GM21515 (cell line): Measurements from ENCODE around the gene ATP9A.
"Not testable (repeated sequence)": the region's sequence is repeated elsewhere in the genome, so short reads cannot be mapped to it uniquely, and the experiment has no call there.

Experiments
- ATAC-seq: cut with Tn5 transposase; IDR thresholded peaks from one replicate; pipeline ENCODE4 v1.9.1; 2021; ENCODE audit not compliant: unreplicated experiment

ATP9A gene

GRCh38 chr20:51660672-51661608, 107.2 kb downstream of the ATP9A start:
- no peak for ATAC-seq

GRCh38 chr20:51659491-51660050, 108.6 kb downstream of the ATP9A start:
- no peak for ATAC-seq

DNA sequence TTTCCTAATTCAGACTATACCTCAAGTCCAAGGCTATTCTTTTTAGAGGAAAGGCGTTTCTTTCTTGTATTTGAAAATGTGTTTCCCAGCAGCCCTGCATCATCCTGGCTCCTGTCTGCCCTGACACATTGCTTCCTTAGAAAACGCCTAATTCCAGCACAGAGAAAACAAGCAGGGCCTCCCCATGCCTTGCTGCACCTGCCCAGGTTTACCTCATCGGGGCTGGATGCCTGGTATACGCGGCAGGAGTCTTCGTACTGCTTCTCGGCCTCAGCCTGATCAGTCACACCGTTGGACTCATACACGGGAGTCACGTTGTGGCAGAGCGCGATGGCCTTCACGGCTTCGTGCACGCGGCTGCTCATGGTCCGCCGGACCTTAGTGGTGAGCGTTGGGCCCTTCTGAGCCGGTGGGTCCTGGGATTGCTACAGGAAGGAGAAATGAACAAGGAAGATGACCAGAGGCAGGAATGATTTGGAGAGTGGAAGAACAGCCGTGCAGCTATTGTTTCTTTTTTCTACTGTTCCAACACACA, 111.4 kb downstream of the ATP9A start:
- ATAC-seq, result no peak

DNA sequence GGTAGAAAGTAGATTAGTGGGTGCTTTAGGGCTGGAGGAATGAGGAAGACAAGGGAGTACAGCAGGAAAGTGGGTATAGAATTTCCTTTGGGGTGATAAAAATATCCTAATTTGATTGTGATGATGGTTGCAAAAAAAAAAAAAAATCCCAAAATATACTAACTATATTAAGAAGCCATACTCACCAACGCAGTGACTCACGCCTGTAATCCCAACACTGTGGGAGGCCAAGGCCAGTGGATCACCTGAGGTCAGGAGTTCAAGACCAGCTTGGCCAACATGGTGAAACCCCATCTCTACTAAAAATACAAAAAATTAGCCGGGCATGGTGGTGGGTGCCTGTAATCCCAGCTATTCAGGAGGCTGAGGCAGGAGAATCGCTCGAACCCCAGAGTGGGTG, 112.1 kb downstream of the ATP9A start:
- not testable (repeated sequence) for ATAC-seq

- no peak for ATAC-seq
Observed at GRCh38 chr20:51654495-51654894, 113.7 kb downstream of the ATP9A start.

DNA sequence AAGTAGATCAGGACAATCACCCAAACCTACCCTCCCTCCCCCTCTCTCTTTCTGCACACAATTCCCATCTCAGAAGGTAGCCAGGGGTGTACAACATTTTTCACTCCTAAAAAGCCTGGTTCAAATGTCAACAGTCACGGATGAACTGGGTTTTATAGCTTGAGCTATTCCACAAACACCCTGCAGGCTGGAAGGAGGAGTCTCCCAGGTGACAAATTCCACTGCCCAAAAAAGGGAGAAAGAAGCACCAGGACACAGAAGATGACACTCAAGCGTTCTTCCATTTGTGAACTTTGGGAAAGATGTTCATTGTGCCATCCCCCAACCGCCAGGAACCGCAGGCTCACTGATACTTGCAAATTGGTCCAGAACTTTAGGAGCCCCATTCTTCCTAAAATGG, 114.1 kb downstream of the ATP9A start:
- ATAC-seq, result no peak

DNA sequence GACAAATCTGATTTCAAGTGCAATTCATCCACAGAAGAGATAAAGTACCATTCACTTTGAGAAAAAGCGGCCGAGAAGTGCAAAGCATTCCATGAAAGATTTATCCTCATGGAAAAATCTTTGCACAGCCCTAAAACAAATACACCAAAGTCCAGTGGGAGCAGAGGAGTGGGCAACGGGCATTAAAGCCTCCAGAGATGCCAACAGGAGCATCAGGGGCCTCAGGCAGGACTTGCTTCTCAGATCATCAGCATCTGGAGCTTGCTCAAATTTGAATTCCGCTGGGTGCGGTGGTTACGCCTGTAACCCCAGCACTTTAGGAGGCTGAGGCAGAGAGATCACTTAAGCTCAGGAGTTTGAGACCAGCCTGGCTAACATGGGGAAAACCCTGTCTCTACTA, 115.0 kb downstream of the ATP9A start:
- no peak for ATAC-seq

DNA sequence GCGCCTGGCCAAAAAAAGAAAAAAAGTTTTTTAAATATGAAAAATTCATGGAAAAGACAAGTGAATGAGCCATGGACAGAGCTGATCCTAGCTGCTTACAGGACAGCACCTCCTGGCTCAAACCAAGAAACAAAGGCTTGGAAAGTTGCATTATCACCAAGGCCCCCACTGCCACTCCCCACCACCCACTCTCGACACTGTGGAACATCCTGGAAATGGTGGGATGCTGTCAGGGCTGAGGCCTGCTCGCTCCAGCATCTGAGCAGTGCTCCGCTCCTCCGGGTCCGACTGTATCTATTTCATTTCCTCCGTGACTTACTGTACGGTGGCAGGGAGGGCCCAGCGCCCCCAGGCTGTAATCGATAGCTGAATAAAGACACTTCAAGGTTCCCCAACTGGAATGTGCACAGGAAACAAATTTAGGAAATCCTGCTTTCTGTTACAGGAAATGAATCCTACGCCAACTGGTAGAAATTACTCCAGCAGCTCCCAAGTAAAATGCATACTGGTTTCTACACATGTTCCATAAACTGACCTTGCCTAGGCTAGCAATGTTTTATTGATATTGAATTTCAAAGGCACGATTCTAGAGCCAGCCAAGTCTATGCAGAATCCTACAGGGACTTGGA, 116.2 kb downstream of the ATP9A start:
- no peak for ATAC-seq

DNA sequence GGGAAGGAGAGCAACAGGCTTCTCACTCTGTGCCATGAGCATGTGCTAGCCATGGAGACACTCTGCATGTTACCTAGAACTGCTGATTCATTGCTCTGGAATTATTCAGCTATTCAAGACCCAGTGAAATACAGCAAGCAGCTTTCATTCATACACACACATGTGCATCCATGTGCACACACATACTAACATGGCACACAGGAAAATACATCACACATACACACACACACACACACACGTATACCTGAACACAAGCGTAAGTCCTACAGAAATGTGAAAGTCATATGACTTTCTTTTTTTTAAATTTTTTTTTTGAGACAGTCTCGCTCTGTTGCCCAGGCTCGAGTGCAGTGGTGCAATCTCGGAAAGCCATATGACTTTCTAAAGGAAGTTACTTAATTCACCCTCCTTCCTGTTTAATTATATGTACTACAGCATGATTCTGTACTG, 117.5 kb downstream of the ATP9A start:
- ATAC-seq, result no peak

GRCh38 chr20:51648571-51648947, 119.6 kb downstream of the ATP9A start:
- no peak for ATAC-seq

DNA sequence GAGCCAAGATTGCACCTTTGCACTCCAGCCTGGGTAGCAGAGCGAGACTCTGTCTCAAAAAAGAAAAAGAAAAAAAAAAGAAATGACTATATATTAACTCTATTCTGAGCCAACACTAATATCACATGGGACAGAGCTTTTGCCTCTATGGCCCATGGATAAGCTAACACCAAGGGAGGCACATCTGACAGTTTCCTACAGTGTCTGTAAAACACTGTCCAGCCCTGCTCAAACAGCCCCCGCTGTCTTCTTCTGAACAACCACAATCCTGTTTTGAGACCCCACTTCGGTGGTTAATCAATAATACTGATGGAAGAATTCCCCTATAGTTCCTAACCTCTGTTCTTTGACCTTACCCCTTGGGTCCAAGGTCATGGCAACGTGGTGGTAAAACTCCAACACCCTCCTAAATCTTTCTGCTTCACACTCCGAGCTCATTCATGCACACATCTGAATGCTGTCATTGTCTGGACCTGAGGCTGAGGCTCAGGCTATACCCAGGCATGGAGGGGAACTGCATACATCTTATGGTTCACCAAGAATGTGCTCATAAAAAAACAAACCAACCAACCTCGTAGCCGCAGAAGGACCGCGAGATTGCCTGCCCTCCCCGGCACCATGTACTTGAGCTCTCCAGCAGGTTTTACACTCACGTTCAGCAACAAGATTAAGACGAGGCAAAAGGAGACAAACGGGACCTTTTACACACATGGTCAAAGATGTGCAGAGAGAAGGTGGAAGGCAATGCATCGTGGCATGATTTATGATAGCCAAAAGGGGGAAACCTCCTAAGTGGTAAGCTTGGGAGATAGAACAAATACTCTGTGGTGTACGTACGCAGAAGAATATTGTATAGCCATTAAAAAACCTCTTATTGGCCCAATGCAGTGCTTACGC, 120.3 kb downstream of the ATP9A start:
- ATAC-seq, result no peak

GRCh38 chr20:51643810-51644209, 124.4 kb downstream of the ATP9A start:
- not testable (repeated sequence) for ATAC-seq

DNA sequence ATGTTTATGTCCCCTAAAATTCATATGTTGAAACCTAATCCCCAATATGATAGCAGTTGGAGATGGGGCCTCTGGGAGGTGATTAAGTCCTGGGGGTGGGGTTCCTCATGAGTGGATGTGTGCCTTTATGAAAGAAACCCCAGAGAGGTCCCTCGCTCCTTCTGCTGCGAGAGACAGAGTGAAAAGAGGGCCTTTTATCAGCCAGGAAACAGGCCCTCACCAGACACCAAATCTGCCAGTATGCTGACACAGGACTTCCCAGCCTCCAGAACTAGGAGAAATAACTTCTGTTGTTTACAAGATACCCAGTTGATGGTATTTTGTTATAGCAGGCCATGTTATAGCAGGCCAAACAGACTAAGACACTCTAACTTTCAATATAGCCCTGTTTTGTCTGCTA, 124.8 kb downstream of the ATP9A start:
- ATAC-seq, result no peak

DNA sequence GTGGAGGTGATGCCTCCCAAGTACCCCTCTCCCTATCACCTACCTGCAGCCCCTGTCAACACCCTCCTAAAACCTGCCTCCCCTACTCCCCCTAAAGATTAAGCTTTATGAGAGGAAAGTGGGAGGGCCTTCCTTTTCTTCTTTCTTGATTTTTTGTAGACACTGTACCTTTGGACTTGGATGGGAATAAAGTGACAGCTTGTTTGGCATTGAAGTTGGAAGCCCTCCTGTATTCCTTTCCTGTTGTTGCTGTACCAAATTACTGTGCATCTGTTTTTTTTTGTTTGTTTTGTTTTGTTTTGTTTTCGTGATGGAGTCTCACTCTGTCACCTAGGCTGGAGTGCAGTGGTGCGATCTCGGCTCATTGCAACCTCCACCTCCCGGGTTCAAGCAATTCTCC, 126.3 kb downstream of the ATP9A start:
- no peak for ATAC-seq

DNA sequence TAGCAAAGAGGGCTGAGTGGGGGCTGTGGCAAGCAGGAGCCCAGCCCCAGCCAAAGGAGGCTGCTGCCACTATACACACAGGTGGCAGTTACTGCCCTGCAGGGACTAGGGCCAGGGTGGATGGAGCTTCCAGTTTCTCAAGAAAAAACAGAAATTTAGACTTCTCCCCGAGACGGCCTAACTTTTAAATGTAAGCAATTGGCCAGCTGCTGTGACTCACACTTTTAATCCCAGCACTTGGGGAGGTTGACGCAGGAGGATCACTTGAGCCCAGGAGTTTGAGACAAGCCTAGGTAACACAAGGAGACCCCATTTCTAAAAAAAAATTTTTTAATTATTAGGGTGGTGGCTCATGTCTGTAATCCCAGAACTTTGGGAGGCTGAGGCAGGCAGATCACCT, 127.4 kb downstream of the ATP9A start:
- no peak for ATAC-seq

DNA sequence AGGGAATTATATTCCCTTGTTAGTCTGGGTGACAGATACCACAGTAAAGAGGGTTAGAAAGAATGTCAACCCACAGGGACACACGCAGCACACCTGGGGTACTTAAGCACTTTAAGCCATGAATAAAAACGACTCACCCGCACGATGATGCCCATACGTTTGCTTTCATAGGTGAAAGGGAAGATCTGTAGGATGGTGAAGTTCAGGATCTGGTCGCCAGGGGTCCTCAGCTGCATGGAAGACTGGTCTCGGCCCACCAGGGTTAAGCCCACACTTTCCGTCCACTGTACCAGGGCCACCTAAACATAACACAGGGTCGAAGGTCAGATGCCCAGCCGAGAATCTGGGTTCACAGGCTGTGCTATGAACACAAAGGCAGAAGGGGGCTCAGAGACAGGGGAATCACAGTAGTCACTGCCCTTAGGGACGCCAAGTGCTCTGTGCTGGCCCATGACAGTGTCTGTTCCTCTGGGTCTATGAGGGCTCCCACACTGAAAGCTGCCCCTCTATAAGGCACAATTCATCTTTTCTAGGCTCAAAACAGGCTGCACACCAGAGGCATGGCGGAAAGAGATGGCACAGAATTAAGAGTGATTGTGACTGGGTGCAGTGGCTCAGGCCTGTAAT, 128.9 kb downstream of the ATP9A start:
- ATAC-seq, result no peak

GRCh38 chr20:51637241-51637640, 130.9 kb downstream of the ATP9A start:
- no peak for ATAC-seq

DNA sequence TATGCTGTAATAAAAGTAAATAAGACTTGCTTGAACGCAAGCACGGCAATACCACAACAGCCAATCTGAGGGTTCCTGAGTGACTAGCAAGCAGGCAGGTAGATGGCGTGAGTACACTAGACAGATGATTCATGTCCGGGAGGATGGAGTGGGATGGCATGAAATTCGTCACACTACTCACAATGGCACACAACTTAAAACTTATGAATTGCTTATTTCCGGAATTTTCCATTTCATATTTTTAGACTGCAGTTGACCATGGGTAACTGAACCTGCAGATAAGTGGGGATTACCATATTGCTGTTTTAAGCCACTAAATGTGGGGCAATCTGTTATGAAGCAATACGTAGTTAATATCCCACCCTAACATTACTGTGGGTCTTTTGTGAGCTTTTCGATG, 132.1 kb downstream of the ATP9A start:
- no peak for ATAC-seq

DNA sequence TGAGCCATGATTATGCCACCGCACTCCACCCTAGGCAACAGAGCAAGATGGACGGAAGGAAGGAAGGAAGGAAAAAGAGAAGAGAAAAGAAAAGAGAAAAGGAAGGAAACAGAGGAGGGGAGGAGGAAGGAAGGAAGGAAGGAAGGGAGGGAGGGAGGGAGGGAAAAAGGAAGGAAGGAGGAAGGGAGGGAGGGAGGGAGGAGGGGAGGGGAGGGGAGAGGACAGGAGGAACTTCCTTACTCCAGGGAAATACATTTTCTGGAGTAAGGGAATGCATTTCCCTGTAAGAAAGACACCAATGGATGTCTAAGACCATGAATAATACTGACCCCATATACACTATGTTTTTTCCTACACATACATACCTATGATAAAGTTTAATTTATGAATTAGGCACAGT, 132.5 kb downstream of the ATP9A start:
- ATAC-seq, result no peak

DNA sequence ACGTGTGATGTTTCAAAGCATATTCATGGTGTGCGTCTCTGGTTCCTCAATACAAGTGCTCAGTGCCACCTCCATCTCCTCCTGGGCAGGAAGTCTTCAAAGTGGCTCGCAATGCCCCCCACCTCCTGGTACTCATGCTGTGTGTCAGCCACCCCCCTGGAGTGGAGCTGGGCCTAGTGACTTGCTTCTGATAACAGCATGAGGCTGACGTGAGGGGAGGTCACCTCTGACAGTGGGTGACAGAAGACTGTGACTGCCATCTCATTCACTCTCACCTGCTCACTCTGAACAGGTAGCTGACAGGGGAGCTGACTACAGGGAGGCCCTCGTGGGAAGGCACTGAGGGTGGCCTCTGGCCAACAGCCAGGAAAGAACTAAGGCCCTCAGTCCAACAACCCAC, 133.3 kb downstream of the ATP9A start:
- no peak for ATAC-seq
